ENCODE results near the gene SLC8A1.

The SLC8A1 gene

DNA sequence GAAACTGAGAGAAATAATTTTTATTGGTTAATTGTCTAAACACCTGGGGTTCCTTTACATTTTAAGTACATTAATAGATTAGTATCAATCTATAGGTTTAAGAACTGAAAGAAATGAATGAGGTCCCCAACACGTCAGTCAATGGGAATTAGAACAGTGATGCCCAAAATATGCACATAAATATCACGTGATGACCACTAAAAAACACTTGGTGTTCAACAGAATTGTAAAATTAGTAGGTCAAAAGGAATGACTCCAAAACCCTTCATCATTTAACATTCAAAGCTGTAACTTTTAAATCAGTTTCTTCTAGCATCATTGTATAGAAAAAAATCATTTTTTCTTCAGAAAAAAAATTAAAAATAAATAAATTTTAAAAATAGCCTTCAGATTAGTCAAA, 140.9 kb downstream of the SLC8A1 start:
- DNase-seq (ENCODE audit: low read depth in 2 of 2), result no peak

DNA sequence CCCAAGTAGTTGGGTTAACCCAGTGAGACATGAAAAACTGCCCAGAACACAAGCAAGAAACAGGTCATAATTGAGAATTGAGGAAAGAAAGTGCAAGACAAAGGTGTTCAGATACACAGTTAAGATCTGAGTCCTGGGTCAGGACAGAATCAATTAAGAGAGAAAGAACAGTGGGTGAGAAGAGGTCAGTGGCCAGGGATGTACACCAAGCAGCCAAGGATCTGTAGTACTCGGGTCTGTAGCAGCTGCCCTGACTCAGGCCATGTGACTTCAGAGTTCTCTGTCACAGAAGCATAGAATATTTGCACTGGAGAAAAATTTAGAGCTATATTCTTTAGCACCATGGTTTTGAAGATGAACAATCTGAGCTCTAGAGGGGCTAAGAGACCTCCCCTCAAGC, 141.6 kb downstream of the SLC8A1 start:
- DNase-seq (ENCODE audit: low read depth in 2 of 2), result no peak

DNA sequence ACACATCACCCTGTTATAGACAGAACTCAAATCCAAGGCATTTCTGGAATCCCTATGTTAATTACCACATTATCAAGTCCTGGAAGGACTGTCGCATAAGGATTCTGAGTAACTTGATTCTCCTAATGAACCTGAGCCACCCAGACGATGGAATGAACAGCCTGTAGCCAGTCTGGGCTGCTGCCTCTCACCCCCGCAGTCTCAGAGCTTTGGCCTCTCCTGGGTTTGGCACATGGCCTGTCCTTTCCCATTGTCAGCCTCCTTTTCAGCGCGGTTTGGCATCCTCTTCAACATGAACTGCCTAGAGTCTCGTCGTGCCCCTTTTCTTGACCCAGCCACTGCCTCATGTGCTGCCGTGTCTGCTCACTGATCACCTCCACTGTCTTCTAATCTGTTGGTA, 147.6 kb downstream of the SLC8A1 start:
- DNase-seq (ENCODE audit: low read depth in 2 of 2), result no peak

DNA sequence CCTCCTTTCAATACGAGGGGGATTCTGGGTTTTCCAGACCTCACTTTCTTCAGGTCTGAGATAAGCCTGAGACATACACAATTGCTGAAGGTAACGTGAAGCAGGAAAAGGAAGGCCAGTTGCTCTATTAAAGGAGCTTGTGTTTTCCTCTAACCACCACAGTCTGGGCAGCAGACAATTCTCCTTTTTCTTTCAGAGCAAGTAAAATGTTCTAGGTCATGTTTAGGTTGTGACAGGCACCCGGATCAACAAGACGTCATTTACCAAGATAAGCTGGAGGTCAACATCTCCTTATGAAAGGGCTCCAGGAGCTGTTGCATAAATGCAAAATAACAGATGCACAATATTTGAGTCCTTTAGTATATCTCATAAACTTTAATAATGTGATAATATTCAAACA, 148.1 kb downstream of the SLC8A1 start:
- no peak for DNase-seq (ENCODE audit: low read depth in 2 of 2)

DNA sequence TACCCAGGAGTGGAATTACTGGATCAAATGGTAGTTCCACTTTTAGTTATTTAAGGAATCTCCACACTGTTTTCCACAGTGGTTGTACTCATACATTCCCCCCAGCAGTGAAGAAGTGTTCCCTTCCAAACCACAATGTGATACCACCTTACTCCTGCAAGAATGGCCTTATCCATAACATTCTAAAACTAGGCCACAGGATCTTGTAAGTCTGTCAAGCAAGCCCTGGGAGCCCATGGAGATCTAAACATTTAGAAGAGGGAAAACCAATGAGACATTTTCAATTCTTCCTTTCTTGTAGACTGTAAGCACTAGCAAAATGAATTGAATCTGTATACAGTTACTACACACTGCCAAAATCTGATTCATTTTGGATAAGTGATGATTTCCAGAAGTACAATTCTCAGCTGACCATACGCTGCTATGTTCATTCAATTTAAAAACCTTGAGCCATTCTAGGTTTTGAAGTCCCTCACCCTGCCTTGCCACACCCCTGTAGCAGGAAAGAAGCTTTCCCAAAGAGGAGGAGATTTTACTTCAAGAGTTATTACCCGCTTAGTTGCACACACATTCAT, 149.1 kb downstream of the SLC8A1 start:
- no peak for DNase-seq (ENCODE audit: low read depth in 2 of 2)

DNA sequence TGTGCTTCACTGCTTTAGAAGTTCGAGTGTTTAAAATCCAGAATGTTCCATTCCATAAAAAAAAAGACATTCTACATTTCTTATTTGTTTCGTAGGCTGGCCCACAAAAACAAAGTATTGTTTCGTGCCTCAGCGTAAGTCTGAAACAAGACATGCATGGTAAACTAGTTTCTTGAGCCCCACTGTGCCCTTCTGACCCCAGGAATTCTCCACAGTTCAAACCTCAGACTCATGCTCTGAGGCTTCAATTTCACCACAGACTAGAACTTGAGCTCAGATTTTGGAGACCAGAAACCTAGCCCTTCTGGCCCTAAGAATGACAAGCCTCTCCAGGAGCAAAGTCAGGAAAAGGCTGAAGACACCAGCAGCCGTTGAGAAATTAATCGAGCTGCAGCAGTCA, 151.5 kb downstream of the SLC8A1 start:
- no peak for DNase-seq (ENCODE audit: low read depth in 2 of 2)

DNA sequence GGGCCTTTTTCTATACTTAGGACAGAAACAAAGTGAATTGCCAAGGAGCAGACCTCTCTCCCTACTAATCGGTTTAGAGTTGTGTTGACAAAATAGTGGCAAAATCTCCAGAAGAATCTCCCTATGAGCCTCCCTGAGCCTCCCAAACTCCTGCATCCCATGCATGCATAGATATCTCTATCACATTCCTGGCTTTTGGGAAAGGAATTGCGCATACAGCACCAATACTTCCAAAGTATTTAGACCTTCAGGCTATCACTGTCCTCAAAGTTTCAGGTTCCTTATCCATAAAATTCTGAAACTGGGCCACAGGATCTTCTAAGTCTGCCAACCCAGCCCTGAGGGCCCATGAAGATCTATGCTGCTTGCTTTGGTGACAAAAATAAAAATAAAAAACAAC, 152.1 kb downstream of the SLC8A1 start:
- DNase-seq (ENCODE audit: low read depth in 2 of 2), result no peak

DNA sequence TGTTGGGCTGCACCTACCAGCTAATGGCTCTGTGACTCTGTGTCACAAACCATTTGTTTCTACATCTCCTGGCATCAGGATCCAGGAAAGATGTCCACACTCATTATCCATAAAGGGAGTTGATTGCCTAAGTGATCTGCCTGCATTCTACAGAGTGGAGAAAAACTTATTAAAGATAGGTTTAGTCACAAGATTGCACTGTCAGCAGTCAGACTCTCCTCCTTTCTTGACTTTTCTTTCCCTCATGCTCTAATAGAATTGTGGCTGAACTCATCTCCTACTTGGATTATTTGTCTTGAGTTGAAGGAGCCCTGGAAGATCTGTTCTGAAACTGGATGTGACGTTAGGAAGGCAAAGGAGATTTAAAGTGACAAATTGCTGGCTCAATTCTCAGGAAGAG, 152.7 kb downstream of the SLC8A1 start:
- no peak for DNase-seq (ENCODE audit: low read depth in 2 of 2)

DNA sequence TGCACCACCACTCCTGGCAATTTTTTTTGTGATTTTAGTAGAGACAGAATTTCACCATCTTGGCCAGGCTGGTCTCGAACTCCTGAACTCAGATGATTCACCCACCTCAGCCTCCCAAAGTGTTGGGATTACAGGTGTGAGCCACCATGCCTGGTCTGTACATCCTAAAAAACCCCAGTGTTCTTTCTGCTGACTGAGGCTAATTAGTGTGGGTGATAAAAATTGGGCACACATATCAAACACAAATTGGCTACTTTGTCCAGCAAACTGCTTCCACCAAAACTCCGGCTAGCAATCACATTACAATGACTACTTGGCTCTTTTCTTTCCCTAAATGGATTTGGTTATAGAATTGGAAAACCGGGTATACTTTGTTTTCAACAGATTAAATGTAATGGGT, 153.9 kb downstream of the SLC8A1 start:
- no peak for DNase-seq (ENCODE audit: low read depth in 2 of 2)

DNA sequence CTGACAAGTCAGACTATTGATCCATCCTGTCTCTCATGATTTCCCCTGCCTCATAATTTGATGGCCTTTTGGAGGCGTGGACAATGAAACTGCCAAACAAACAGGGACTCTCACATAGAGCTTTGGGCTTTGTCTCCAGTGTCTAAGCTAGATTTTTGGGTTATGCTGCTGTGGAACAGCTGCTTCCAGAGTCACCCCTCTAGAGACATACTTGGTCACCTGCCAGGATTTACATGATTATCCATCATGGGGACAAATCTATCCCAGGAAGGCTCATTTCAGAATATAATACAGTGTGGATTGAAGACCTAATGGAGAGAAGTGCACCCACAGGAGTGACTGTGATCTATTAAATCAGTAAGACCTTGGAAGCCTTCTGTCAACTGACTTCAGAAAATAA, 159.6 kb downstream of the SLC8A1 start:
- DNase-seq (ENCODE audit: low read depth in 2 of 2), result no peak

DNA sequence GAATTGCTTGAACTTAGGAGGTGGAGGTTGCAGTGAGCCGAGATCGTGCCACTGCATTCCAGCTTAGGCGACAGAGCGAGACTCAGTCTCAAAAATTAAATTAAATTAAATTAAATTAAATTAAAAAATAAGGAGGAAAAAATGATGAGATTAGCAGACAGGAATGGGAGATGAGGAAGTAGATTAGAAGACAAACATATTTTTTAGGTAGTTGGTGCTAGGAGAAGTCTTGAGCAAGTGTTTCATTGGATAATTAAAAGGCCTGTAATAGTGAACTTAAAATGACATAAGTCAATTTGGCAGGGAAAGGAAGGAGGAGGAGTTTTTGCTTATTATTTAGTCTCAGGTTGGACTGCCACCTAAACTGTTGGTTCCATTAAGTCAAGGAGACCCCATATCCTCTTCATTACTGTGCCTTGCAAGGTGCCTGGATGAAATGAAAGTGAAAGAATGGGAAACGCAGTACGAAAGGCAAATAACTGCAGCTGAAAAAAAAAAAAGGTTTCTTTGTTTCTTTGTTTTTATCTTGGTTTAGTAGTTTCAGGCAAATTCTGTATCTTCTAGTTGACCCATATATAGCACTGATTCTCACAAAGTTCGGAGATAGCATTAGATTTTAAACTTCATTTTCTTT, 162.0 kb downstream of the SLC8A1 start:
- DNase-seq (ENCODE audit: low read depth in 2 of 2), result no peak

DNA sequence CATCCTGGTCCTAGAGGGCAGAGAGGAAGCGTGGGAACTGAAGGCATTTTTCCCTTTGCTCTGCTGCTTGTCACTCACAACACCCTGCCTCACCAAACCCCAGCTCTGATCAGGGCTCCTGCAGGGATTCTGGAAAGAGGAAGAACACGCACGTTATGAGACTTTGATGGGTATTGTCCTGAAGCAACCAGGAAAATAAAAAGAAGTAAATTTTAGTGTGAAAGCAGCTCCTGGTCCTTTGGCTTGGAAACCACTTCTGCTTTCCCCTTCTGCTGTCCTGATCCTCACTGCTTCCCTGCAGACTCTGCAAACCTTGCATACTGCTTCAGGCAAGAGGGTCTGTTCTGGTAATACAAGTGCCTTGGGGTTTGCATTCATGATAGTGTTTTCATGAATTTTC, 164.1 kb downstream of the SLC8A1 start:
- DNase-seq (ENCODE audit: low read depth in 2 of 2), result no peak

DNA sequence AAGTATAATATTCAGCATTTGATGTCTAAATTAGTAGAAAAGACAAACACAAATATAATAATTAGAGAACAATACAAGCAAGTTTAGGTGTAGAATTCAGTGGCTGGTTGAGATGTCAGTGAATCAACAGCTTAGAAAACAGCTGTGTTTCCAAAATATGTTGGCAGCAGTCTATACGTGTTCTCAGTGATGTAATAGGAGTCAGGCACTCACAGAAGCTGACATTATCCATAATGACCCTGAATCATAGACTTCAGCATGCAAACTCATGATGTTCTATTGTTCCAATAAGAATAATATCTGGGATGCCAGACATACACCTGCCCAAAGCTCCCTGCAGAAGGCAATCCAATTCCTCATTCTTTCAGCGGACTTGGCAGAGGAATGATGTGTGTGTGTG, 164.7 kb downstream of the SLC8A1 start:
- DNase-seq (ENCODE audit: low read depth in 2 of 2), result no peak

DNA sequence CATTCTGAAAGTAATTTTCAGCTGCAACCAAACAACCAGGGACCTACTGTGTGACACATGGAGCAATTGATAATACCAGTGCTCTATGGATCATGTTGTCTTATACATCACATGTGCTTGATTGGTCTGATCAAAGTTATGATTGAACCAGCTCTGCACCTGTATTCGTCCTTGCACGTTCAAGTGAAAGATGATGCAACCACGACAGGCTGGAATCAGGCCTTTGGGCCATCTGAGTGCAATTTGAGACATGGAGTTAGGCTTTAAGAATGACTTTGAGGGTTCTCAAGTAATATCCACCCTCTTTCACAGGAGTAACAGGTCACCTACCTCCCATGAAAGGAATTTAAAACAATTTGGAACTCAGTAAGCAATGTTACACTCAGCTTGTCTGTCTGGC, 165.2 kb downstream of the SLC8A1 start:
- DNase-seq (ENCODE audit: low read depth in 2 of 2), result no peak

DNA sequence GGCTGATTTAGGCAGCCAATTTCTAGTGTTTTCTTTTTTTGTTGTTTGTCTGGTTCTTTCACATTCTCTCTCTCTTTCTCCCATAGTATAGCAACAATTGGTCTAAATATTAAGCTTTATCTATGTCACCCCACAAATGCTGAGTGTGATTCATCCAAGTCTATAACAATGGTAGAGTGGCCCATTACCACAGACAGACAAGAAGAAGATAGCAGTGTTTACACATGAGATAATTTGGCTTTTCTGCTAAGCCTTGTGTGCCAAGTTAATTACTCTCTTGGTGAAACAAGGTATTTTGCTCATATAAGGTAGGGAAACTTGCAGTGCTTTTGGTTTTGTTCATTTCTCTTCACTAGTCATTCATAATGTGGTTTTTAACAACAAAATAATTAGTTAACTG, 166.5 kb downstream of the SLC8A1 start:
- DNase-seq (ENCODE audit: low read depth in 2 of 2), result no peak

DNA sequence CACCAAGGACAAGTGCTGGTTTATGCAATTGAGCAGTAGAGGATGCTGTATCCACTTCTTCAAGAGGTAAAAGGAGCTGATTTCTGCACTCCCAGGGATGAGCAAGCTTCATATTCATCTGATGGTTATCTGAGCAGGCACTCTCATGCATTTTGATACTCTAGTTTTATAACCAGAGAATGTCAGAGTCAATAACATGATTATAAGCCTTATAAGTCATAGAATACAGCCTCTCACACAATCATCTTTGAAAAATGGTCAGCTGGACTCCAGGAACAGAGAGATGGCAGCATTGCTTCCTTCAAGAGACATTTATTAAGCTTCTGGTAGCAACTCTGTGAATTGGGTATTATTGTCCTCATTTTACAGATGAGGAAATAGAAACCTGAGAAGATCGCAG, 167.1 kb downstream of the SLC8A1 start:
- DNase-seq (ENCODE audit: low read depth in 2 of 2), result no peak

DNA sequence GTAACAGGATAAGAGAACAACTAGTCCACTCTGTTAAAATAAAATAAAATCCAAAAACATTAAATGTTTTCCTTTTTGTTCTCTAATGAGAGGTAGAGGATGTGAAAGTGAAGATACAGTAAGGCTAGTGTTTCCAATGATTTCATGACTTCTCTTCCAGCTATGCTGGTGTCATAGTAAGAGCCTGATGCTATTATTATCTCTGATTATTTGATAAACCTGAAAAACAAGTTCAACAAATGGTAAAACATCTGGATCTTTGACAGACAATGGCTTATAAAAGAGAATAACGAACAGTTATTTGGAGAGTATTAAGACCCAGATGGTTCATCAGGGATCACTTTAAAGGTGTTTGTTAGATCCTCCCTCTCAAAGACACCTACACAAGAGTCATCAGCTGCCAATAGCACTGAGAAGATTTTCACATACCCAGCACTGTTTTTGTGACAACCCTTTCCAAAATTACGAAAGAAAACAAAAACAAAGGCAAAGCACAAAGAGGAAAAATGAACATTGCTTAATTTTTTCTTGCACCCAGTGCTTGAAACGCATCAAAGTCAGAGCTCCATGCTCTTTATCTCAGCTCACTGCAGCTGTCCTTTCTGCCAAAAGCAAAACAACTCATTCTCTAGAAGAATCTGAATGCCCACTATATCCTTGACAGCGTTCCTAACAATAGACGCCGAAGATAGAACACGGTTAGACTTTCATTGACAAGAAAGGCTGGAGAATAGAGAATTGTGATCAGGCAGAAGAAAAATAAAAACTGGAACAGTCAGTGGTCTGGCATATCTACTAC, 168.6 kb downstream of the SLC8A1 start:
- no peak for DNase-seq (ENCODE audit: low read depth in 2 of 2)

DNA sequence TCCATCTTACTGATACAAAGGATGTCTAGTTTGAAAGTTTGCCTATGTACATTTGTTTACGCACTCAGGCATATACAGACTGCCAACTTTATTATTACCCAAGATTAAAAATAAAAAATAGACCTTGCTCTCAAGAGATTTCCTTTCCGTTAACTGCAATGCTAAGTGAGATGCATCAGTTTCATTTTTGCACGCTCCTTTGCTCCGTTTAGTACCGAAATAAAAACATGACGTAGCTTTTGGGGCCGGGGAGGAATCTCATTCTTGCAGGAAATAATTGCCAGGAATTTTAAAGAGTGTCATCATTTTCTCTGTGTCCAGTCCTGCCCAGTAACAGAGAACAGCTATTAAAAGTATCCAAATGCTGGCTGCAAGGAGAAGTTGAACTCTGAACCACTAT, 169.5 kb downstream of the SLC8A1 start:
- DNase-seq (ENCODE audit: low read depth in 2 of 2), result no peak

DNA sequence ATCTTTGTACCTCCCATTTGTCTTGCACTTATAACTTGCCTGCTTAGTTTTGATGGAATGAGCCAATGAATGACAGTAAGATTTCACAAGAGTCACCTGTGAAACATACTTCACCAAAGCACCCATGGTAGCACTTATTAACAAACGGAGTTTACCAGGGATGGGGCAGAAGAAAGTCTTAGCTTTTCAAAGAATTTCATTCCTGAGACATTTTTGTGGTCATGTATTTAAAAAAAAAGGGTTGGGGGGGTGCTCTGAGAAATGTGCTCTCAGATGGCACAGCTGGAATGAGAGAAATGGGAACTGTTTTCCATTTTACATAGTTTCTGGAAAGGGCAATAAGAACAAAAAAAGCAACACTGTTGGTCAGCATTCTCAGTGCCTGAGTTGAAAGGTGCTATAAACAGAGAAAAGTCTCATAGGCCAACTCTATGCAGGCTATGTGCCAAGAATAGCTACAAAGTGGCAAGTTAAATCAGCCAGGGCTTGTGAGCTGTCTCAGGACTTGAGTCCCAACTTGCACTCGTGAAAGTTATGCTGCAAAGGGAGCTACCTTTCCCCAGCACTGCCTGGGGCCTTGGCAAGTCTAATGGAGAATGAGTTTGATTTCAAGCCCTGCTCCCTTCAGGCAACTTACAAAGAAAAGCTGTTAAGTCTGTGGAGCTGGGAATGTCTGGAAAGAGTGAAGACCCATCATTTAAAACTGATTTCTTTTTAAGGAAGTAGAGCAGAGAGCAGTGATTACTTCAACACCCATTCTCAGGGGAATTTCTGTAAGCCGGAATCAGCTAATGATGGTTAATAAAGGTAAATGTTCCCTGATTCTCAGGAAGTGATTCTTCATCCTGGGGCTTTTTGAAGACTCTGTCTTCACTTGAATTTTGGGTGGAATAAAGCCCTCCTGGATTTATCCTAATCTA, 170.6 kb downstream of the SLC8A1 start:
- DNase-seq (ENCODE audit: low read depth in 2 of 2), result no peak

DNA sequence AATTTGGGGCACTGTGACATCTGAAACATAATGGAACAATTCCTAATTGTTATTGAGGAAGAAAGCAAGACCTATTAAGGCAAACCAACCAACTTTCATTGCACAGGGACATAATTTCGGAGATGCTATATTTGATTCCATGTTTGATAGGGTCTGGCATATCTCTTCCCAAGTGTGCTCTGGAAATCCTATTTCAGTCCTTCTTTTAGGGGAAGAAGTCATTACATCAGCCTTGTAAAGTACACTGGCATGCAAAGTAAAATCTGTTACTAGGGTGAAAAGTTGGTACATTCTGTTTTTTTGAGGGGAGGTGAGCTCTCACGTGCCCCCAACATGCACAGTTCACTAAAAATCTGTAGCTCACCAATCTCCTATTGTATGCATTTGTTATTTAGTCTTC, 172.4 kb downstream of the SLC8A1 start:
- no peak for DNase-seq (ENCODE audit: low read depth in 2 of 2)

DNA sequence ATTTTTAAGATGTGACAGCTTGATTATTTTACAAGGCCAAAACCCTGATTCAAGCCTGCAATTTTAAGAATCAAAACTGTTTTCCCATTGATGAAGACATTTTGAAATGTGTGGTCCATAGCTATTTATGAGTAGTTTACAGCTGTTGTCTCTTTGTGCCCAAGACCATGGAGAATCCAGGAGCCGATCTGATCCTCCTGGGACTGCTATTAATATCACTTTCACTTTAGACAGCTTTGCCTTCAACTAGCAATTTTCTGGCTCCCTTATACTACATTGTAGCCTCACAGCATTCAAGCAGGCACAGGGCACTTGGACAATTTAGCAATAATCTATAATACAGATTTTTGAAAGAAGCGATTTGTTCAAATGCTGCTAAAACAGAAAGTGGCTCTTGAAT, 172.9 kb downstream of the SLC8A1 start:
- no peak for DNase-seq (ENCODE audit: low read depth in 2 of 2)

DNA sequence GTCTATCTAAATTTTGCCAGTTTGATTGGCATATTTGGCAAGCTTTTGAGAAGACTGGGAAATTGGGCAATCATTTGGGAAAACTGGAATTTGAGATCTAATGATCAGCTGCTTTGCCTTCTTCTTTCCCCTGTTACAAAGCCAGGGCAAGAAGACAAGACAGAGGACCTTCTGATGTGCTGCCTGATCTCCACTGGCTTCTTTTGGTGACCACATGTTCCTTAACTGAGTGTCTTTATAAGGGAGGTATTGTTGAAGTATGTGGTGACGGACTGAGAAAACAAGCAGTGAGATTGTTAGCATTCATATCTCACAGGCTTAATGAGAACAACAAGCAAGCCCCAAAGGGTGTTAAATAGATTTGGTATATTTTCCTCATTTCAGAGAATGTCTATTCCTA, 175.8 kb downstream of the SLC8A1 start:
- DNase-seq (ENCODE audit: low read depth in 2 of 2), result no peak

All from stimulated activated CD8-positive, alpha-beta memory T cell treated with anti-CD3 and anti-CD28 coated beads, Interleukin-15, amount 100 ng/mL, for 4 hours (primary cell).